ENCODE data around the gene OR1L1.

OR1L1 gene, protein sequence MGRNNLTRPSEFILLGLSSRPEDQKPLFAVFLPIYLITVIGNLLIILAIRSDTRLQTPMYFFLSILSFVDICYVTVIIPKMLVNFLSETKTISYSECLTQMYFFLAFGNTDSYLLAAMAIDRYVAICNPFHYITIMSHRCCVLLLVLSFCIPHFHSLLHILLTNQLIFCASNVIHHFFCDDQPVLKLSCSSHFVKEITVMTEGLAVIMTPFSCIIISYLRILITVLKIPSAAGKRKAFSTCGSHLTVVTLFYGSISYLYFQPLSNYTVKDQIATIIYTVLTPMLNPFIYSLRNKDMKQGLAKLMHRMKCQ

DNA sequence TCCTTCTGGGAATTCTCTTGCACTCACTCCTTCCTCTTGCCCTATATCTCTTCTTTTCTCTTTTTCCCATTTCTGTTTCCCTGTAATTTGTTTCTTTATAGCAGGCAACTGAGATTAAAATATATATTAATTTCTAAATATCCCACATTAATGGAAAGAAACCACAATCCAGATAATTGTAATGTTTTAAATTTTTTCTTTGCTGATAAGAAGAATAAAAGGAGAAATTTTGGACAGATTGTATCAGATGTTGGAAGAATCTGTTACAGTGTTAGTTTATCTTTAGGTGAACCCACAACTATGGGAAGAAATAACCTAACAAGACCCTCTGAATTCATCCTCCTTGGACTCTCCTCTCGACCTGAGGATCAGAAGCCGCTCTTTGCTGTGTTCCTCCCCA, at the start of gene OR1L1:
TSS of gene OR1L1 (plus strand) at position 301 of the 400 bp plus-strand sequence. CDS start at position 301, 0 bp downstream.
- FAIRE-seq, result no peak

DNA sequence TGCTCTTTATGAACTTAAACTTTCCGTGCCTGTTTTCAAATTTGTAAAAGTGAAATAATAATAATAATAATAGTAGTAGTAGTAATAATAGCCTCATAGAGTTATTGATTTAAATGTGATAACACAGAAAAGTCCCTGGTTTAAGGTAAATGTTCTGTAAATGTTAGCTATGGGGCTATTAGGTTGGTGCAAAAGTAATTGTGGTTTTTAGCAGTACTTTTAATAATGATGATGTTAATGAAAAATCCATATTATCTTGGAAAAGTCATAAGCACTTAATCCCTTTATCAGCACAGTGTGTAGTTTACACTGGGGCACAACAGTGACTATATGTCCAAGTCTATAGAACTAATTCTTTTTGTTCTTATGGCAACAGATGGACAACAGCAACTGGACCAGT, 47.2 kb upstream of the OR1L1 start, which contains the start of gene OR1Q1:
TSS of gene OR1Q1 (plus strand) at position 377 of the 400 bp plus-strand sequence. CDS start at position 377, 0 bp downstream.
- no peak for FAIRE-seq

DNA sequence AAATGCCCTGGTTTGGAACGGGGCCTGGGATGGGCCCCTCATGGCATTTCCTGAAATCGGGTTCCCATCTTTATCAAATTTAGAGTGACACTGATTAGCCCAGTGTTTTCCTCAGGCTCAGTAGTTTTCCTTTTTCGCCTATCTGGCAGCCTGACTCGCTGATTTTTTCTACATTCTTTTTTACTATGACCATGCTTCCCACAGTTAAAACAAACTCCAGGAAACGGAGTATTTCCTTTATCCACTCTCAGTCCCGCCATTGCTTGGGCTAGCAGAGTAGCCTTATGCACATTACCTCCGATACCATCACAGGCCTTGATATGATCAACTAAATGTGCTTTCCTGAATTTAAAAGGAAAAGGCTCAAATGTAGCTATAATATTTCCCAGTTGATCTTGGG, 41.5 kb upstream of the OR1L1 start:
- FAIRE-seq, result no peak

DNA sequence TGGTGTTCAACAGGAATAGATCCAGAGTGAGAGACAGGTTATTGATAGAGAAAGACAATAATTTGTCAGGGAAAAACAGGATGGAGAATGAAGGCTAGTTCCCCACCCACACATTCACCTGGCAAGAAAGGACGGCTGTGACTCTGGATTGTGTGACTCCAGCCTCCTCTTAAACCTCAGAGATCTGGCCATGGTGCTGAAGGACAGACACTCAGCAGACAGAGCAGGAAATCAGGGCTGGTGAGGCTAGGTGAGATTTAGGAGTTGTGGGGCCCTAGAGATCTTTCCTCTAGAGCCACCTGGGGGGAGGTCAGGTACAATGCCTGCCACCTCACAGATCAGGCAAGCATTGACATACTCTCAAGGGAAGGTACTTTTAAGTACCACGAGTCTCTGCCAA, 19.3 kb upstream of the OR1L1 start:
- no peak for FAIRE-seq

DNA sequence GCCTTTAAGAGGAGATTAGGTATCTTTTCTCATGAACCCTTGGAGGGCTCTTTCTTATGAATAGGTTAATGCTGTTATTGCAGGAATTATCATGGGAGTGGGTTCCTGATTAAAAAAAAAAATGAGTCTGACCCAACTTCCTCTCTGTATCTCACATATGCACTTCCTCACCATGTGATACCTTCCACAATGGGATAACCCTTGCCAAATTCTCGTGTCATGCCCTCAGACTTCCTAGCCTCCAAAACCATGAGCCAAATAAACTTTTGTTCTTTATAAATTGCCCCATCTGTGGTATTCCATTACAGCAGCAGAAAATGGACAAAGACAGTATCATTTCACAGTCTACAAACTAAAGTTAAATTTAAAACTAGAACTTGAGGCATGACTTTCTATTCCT, 5.1 kb upstream of the OR1L1 start:
- no peak for FAIRE-seq

DNA sequence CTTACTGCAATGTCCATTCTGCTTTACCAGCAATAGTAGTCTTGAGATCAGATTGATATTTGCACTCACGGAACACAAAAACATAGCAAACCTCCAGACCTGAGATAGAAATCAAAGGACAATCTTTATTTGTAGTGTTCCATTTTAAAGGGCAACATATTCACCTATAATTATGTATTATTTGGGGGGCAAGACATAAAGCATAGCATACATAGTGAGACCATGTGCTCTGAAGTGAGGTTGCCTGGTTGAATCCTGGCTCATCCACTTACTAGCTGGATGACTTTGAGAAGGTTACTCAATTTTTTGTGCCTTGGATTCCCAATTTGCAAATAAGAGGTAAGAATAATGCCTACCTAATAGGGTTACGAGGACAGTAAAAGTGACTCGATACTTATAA, 4.0 kb upstream of the OR1L1 start, which contains the start of gene OR1B1:
TSS of gene OR1B1 (minus strand) at position 101 of the 400 bp plus-strand sequence.
- no peak for FAIRE-seq

DNA sequence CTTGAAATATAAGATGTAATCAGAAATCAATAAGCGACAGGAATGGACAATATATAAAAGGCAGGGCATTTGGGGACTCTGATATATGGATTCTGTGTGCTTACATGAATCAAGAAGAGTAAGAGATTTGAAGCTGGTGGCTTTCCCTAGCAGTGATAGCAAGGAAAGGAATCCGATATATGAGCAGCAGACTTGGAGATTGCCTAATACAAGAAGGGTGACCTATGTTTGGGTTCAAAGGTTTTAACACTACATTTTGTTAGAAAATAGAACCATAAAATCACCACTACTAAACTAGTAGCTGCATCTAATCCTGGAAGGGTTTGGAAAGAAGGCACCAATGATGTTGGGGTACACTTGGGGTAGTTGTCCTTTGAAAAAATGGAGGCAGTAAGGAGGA, 11.0 kb downstream of the OR1L1 start:
- no peak for FAIRE-seq

DNA sequence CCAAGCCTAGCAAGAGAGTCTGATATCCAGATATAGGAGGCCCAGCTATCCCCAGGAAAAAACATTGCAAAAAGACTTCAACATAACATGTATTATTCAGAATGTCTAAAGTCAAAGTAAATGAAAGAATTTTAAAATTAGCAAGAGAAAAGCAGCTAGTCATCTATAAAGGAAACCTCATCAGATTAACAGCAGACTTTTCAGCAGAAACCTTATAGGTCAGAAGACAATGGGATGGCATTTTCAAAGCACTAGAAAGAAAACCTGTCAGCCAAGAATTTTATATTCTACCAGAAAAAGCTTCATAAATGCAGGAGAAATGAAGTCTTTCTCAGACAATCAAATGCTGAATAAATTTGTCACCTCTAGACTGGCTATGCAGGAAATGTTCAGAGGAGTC, 23.3 kb downstream of the OR1L1 start:
- FAIRE-seq, result no peak

DNA sequence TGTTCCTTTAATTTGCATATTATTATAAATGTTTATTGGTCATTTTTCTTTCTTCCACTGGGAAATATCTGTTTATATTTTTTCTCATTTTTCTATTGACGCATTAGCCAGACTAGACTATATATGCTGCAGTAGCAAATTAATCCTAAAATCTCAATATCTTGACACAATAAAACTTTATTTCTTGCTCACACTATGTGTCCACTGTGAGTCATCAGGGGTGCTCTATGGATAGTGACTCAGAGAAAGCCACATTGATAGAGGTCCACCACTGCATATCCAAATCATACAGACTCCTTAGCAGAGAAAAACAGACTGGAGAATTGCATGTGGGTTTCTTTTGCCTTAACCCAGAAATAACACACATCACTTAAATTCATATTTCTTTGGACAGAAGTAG, 34.2 kb downstream of the OR1L1 start:
- FAIRE-seq, result no peak
